CD4-positive, CD25-positive, alpha-beta regulatory T cell (primary cell): ENCODE results near the gene AUTS2. TPM values are rescaled to one million over a fixed set of nuclear protein-coding genes. Genes with fewer than 3 reads are reported as not detected.
"Not testable (repeated sequence)": the region's sequence is repeated elsewhere in the genome, so short reads cannot be mapped to it uniquely, and the experiment has no call there.

Experiments used
- ATAC-seq, 2 donors: fragments of 150-1000 bp; cut with Tn5 transposase; one replicate each; pipeline ENCODE4 v1.10.0; 2021; ENCODE audit warnings: low read depth in 2 of 2, moderate number of reproducible peaks in 2 of 2, moderate library complexity in 1 of 2
- DNase-seq, 3 donors: peaks; one replicate each; pipeline versions ENCODE4 v3.0.0 to v3.0.0-alpha.2; 2012 to 2022; ENCODE audit warnings: mixed read lengths in 1 of 3
- H3K27ac ChIP-seq: one replicate; pipeline ENCODE4 v1.7.0; 2013; ENCODE audit warnings: mild to moderate bottlenecking, low read length; ENCODE audit not compliant: insufficient read depth, poor library complexity, severe bottlenecking
- H3K27me3 ChIP-seq: one replicate; pipeline ENCODE4 v1.7.0; 2013; ENCODE audit warnings: low read length; ENCODE audit not compliant: control insufficient read depth, insufficient read depth
- H3K36me3 ChIP-seq: one replicate; pipeline ENCODE4 v1.7.0; 2013; ENCODE audit warnings: mild to moderate bottlenecking, low read length, moderate library complexity; ENCODE audit not compliant: control insufficient read depth, insufficient read depth
- H3K4me1 ChIP-seq: 2 replicates; pipeline ENCODE4 v1.7.0; 2013; ENCODE audit warnings: mild to moderate bottlenecking, low read length; ENCODE audit not compliant: insufficient read depth, control insufficient read depth, poor library complexity, severe bottlenecking
- H3K4me3 ChIP-seq: one replicate; pipeline ENCODE4 v1.7.0; 2013; ENCODE audit warnings: low read depth, mild to moderate bottlenecking, low read length, moderate library complexity
- H3K9me3 ChIP-seq, 2 experiments: 1 replicate in 1 of 2; 2 replicates in 1 of 2; pipeline ENCODE4 v1.7.0; 2013; ENCODE audit warnings: low read length in 2 of 2, mild to moderate bottlenecking in 1 of 2, moderate library complexity in 1 of 2; ENCODE audit not compliant: control insufficient read depth in 2 of 2
- H3K27ac Mint-ChIP-seq, 3 donors: one replicate each; pipeline ENCODE4 v1.8.0; 2020 to 2022; ENCODE audit warnings: mild to moderate bottlenecking in 3 of 3, mixed read lengths in 3 of 3, moderate library complexity in 2 of 3
- H3K27me3 Mint-ChIP-seq: one replicate; pipeline ENCODE4 v1.8.0; 2022; ENCODE audit warnings: mild to moderate bottlenecking, mixed read lengths
- H3K36me3 Mint-ChIP-seq: one replicate; pipeline ENCODE4 v1.8.0; 2020; ENCODE audit warnings: mixed read lengths
- H3K4me1 Mint-ChIP-seq, 4 donors: one replicate each; pipeline ENCODE4 v1.8.0; 2020 to 2022; ENCODE audit warnings: mixed read lengths in 4 of 4, mild to moderate bottlenecking in 1 of 4
- H3K4me3 Mint-ChIP-seq, 4 donors: one replicate each; pipeline ENCODE4 v1.8.0; 2020 to 2022; ENCODE audit warnings: mild to moderate bottlenecking in 4 of 4, mixed read lengths in 4 of 4, moderate library complexity in 3 of 4
- H3K9me3 Mint-ChIP-seq, 7 donors: one replicate each; pipeline ENCODE4 v1.8.0; 2020 to 2022; ENCODE audit warnings: mixed read lengths in 7 of 7, mild to moderate bottlenecking in 3 of 7, moderate library complexity in 2 of 7
- polyA plus RNA-seq, 4 donors: library from polyadenylated mRNA; unstranded; fragments of 300-500 nt; fragmentation: Illumina TruSeq; gene quantifications; one replicate each; pipeline ENCODE4 v1.2.3, GENCODE V29; 2021
- total RNA-seq: library from RNA; stranded (reverse); gene quantifications from one replicate; pipeline ENCODE4 v1.2.3, GENCODE V29; 2022

AUTS2 gene
- total and polyA plus RNA-seq, 5 donors from 2014 or later, result 0.47 to 32.4 (median 0.74) TPM

DNA sequence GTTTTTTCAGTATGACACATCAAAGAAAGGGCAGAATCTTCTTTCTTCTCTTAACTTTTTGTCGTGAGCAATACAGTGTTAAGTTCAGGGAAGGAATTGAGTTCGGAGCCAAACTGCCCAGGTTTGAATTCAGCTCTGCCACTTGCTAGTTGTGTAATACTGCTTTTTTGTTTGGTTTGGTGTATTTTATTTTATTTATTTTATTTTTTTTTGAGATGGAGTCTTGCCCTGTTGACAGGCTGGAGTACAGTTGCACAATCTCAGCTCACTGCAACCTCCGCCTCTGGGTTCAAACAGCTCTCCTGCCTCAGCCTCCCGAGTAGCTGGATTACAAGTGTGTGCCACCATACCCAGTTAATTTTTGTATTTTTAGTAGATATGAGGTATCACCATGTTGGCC is 993.9 kb downstream of the AUTS2 start:
- peaks cover 0 to 8% (median 0%) of the 10 kb centered on the region in 4 donors for H3K4me1 Mint-ChIP-seq
- Histone ChIP-seq H3K27ac (no peak overlapping the region), H3K4me1 (no peaks in the 10 kb centered on the region), H3K27me3 (no peaks in the 10 kb centered on the region), H3K9me3 (no peaks in the 10 kb centered on the region), H3K4me3 (no peak overlapping the region), H3K36me3 (no peaks in the 10 kb centered on the region)
- peaks cover 10% of the 10 kb centered on the region for H3K27me3 Mint-ChIP-seq
- no peak for ATAC-seq
- no peak overlapping the region for H3K4me3 Mint-ChIP-seq
- no peak for DNase-seq
- H3K36me3 Mint-ChIP-seq, result no peaks in the 10 kb centered on the region
- H3K9me3 Mint-ChIP-seq, result peaks cover 0 to 2% (median 0%) of the 10 kb centered on the region in 7 donors
- no peak overlapping the region for H3K27ac Mint-ChIP-seq

DNA sequence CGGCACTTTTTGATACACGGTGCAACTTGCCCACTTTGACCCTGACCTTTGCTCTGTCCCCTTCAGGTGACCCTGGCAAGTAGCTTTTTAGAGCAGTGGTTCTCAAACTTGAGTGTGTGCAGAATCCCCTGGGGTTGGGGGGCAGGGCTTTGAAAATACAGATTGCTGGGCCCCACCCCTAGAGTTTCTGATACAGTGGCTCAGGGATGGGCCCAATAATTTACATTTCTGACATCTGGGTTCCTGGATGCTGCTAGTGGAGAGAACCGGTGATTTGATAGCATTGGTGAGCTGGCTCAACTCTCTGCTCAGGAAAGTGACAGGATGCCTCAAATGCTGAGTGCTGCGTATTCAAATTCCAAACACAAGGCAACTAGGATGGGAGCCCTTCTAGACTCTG is 995.9 kb downstream of the AUTS2 start:
- ATAC-seq (no peak), DNase-seq (no peak)
- Histone ChIP-seq H3K27me3 (no peaks in the 10 kb centered on the region), H3K36me3 (no peaks in the 10 kb centered on the region), H3K9me3 (no peaks in the 10 kb centered on the region), H3K4me1 (no peaks in the 10 kb centered on the region), H3K4me3 (no peak overlapping the region), H3K27ac (no peak overlapping the region)
- Mint-ChIP-seq H3K27ac (no peak overlapping the region), H3K4me3 (no peak overlapping the region), H3K9me3 (peaks cover 0 to 2% (median 0%) of the 10 kb centered on the region in 7 donors), H3K4me1 (peaks cover 0 to 8% (median 0%) of the 10 kb centered on the region in 4 donors), H3K27me3 (peaks cover 15% of the 10 kb centered on the region), H3K36me3 (no peaks in the 10 kb centered on the region)

DNA sequence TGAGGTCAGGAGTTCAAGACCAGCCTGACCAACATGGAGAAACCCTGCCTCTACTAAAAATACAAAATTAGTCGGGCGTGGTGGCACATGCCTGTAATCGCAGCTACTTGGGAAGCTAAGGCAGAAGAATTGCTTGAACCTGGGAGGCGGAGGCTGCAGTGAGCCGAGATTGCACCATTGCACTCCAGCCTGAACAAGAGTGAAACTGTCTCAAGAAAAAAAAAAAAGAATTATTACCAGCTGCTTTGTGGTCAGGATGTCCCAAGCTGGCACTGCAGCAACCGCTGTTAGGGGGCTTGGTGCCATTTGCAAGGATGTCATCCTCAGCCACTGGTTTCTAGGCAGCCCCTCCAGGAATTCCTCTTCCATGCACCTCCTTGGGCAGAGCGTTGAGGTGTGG is 996.6 kb downstream of the AUTS2 start:
- H3K9me3 Mint-ChIP-seq, H3K27me3 ChIP-seq, H3K9me3 ChIP-seq, H3K36me3 ChIP-seq, H3K4me3 Mint-ChIP-seq, DNase-seq, H3K27ac Mint-ChIP-seq, ATAC-seq, H3K4me1 ChIP-seq, H3K36me3 Mint-ChIP-seq, H3K4me1 Mint-ChIP-seq, H3K4me3 ChIP-seq, H3K27ac ChIP-seq: not testable (repeated sequence)
- H3K27me3 Mint-ChIP-seq, result peaks cover 15% of the 10 kb centered on the region

DNA sequence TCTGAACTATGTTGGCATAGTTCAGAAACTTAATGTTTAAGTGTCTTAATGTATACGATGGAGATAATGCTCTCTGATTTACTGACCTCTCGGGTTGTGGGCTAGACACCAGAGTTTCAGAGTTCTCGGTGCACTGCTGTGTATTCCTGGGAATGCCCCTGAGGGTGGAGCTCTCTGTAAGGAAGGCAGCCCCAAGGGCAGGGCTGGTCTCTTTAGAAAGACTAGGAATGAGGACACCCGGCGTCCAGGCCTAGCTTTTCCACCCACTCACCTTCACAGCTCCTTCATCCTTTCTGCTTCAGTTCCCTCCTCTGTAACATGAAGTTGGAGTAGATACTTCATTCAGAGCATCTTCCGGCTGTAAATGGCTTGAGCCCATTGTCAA is 997.1 kb downstream of the AUTS2 start:
- Histone ChIP-seq H3K9me3 (no peaks in the 10 kb centered on the region), H3K4me1 (no peaks in the 10 kb centered on the region), H3K36me3 (no peaks in the 10 kb centered on the region), H3K4me3 (no peak overlapping the region), H3K27ac (no peak overlapping the region), H3K27me3 (no peaks in the 10 kb centered on the region)
- DNase-seq (no peak), ATAC-seq (no peak)
- Mint-ChIP-seq H3K36me3 (no peaks in the 10 kb centered on the region), H3K9me3 (peaks cover 0 to 2% (median 0%) of the 10 kb centered on the region in 7 donors), H3K4me1 (peaks cover 0 to 8% (median 0%) of the 10 kb centered on the region in 4 donors), H3K4me3 (peak overlapping the region in 1 of 4 donors; percentile 33), H3K27me3 (peaks cover 15% of the 10 kb centered on the region), H3K27ac (no peak overlapping the region)

DNA sequence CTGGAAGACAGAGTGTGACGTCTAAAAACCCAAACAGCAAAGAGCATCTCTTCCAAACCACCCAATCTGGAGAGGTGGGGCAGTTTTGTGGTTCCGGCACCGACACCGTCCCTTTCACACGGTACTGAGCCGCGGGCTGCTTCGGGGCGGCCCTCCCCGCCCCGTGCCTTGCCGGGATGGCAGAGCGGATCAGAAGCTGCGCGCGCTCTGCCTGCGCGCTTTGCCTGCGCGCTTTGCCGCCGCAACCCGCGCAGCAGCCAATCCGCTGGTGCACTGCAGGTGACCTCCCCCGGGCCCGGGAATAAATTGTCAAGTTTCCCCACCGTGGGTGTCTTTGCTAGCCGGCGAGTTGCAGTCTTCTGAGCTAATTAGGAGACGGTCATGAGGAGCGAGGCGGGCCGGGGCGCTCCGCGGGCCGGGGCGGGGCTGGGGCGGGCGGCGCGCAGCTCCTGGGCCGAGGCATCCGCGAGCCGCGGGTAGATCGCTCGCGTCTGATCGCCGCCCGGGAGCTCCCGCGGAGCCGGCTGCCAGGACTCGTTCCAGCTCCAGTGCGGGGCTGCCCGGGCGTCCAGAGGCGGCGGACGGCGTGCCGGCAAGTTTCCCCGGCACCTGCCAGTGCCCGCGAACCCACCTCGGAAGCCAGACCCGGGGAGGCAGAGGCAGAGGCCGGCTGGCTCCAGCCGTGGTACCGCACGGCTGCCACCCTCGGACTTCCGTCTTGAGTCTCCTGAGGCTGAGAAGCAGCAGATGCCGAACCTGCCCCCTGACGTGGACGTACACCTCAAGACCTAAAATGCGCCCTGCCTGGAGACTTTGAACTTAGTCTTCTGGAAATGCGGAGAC is 997.7 kb downstream of the AUTS2 start:
- Histone ChIP-seq H3K27me3 (no peaks in the 10 kb centered on the region), H3K4me1 (no peaks in the 10 kb centered on the region), H3K4me3 (no peak overlapping the region), H3K27ac (no peak overlapping the region), H3K36me3 (no peaks in the 10 kb centered on the region), H3K9me3 (no peaks in the 10 kb centered on the region)
- Mint-ChIP-seq H3K27me3 (peaks cover 15% of the 10 kb centered on the region), H3K36me3 (no peaks in the 10 kb centered on the region), H3K27ac (no peak overlapping the region), H3K9me3 (peaks cover 0 to 4% (median 0%) of the 10 kb centered on the region in 7 donors), H3K4me1 (peaks cover 0 to 8% (median 0%) of the 10 kb centered on the region in 4 donors), H3K4me3 (peak overlapping the region in 1 of 4 donors; percentile 33)
- DNase-seq (no peak), ATAC-seq (no peak)

DNA sequence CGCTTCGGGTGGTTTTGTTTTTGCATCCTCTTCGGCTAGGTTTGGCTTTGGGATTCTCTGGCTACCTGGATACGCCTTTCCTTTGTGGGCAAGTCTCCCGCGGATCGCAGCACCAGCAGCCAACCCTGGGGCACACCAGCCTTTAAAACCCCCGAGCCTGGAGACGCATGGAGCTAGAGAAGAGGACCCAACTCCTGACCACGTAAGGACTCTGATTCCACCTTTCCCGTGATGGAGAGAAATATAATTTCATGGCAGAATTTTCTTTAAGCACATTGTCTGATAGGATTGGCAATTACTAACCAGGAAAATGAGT is 998.3 kb downstream of the AUTS2 start:
- no peaks in the 10 kb centered on the region for H3K36me3 ChIP-seq
- Mint-ChIP-seq H3K27ac (no peak overlapping the region), H3K4me3 (no peak overlapping the region), H3K9me3 (peaks cover 0 to 6% (median 0%) of the 10 kb centered on the region in 7 donors), H3K36me3 (no peaks in the 10 kb centered on the region), H3K4me1 (peaks cover 0 to 8% (median 0%) of the 10 kb centered on the region in 4 donors), H3K27me3 (peaks cover 15% of the 10 kb centered on the region)
- H3K4me1 ChIP-seq, result no peaks in the 10 kb centered on the region
- H3K9me3 ChIP-seq, result no peaks in the 10 kb centered on the region
- no peak for ATAC-seq
- H3K27me3 ChIP-seq, result no peaks in the 10 kb centered on the region
- H3K4me3 ChIP-seq, result no peak overlapping the region
- H3K27ac ChIP-seq, result no peak overlapping the region
- DNase-seq, result no peak

DNA sequence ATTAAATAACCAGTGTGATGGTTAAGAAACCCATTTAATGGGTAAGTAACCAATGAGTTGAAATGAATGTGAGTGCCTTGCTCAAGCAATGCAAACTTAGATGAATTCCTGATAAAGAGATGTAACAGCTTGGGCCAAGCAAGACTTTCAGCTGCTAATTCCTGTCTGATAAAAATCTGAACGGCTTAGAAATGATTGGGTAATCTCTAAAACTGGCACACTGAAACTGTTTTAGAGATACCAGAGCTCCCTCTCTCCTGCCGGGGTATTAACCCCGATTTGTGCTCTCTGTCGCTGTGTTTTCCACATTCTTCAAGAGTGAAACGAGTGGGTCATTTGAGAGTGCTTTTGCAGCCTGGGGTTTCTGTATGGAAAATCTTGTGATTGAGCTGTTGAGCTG is 998.8 kb downstream of the AUTS2 start:
- no peak overlapping the region for H3K27ac Mint-ChIP-seq
- Histone ChIP-seq H3K27ac (no peak overlapping the region), H3K9me3 (no peaks in the 10 kb centered on the region), H3K27me3 (no peaks in the 10 kb centered on the region), H3K36me3 (no peaks in the 10 kb centered on the region), H3K4me1 (no peaks in the 10 kb centered on the region), H3K4me3 (no peak overlapping the region)
- no peak for ATAC-seq
- H3K36me3 Mint-ChIP-seq, result no peaks in the 10 kb centered on the region
- no peak overlapping the region for H3K4me3 Mint-ChIP-seq
- no peak for DNase-seq
- H3K27me3 Mint-ChIP-seq, result peaks cover 15% of the 10 kb centered on the region
- peaks cover 0 to 8% (median 0%) of the 10 kb centered on the region in 4 donors for H3K4me1 Mint-ChIP-seq
- H3K9me3 Mint-ChIP-seq, result peaks cover 0 to 6% (median 0%) of the 10 kb centered on the region in 7 donors

DNA sequence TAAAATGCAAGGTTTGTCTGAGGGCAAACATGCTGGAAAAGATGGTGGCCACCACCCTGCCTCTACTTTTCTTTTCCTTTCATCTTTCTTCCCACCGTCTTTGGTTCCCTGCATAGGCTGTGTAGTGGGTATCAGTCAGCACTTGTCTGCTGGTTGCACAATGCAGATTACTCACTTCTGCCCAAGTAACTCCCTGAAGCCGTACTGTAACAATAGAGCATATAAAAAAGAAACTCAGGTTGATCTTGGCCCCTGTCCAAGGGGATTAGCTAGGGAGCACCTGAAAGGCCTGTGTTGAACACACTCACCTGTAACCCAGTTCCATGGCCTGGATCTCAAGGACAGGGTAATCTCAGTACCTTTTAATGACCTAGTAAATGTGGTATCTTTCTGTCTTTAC is 1000.7 kb downstream of the AUTS2 start:
- H3K9me3 ChIP-seq, result no peaks in the 10 kb centered on the region
- H3K27ac Mint-ChIP-seq, result no peak overlapping the region
- peaks cover 11% of the 10 kb centered on the region for H3K27me3 Mint-ChIP-seq
- no peak overlapping the region for H3K27ac ChIP-seq
- H3K4me3 ChIP-seq, result no peak overlapping the region
- H3K27me3 ChIP-seq, result no peaks in the 10 kb centered on the region
- no peaks in the 10 kb centered on the region for H3K4me1 ChIP-seq
- H3K4me3 Mint-ChIP-seq, result no peak overlapping the region
- H3K9me3 Mint-ChIP-seq, result peaks cover 0 to 10% (median 4%) of the 10 kb centered on the region in 7 donors
- no peaks in the 10 kb centered on the region for H3K36me3 Mint-ChIP-seq
- no peaks in the 10 kb centered on the region for H3K36me3 ChIP-seq
- ATAC-seq (no peak), DNase-seq (no peak)
- H3K4me1 Mint-ChIP-seq, result peaks cover 0 to 8% (median 0%) of the 10 kb centered on the region in 4 donors
